Islet of Langerhans (tissue), 1 donor: ENCODE measurements around the gene STK40.

Experiments
- FAIRE-seq: peaks from one replicate; lab custom pipeline; 2011; peaks lifted over from hg19 to GRCh38; lab: Jason Lieb, UNC

Gene STK40

GRCh38 chr1:36309397-36309796 is 76.3 kb downstream of the STK40 start:
- FAIRE-seq, result no peak

DNA sequence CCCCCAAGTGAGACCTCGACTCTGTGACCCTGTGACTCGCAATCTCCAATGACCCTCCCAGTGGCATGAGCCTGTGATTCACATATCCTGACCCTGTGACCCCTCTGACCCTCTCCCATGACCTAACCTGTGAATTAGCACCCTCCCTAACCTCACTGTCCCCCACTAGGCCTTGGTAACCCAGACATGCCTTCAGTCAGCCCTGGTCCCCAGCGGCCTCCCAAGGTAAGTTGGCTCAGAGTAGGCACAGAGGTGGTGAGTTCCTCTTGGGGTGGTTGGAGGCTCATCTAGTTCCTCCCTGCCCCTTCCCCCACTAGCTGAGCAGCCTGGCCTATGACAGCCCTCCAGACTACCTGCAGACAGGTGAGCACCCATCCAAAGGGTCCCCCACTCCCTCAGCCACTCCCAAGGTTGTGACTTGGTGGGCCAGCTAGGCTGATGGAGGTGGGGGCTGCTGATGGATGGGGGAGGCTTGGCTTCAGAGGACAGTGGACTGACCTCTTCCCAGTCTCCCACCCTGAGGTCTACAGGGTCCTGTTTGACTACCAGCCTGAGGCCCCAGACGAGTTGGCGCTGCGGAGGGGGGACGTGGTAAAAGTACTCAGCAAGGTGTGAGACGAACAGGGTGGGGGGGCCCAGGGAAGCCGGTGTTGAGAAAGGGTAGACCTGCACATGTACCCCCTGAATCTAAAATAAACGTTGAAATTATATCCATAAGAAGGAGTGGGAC is 78.0 kb downstream of the STK40 start:
- FAIRE-seq, result no peak

DNA sequence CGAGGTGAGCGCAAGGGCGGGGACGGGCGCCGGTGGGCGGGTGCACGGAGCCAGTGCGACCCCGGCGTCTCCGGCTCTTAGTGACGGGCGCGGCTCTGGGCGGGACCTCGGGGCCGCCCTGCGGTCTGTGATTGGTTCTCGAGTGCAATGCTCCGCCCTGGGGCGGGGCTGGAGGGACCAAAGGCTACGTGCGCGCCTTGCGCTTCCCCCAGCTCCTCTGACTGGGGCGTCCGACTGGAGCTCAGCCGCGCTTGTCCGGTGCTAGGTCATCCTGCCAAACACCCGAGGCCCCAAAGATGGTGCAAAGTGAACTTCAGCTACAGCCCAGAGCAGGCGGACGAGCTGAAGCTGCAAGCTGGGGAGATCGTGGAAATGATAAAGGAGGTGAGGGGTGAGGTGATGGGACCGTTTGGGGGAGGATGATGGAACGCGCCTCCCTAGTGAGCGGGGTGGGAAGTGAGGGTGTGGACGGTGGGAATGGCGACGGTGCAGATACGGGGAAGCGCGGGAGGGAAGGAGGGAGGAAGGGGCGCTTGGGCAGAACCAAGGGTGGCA is 78.7 kb downstream of the STK40 start:
- no peak for FAIRE-seq

- FAIRE-seq, result no peak
Observed at GRCh38 chr1:36306210-36306901, 79.4 kb downstream of the STK40 start, which contains the start of gene SH3D21. Gene SH3D21, plus strand, starts transcription at chr1:36306368. Its CDS starts 53 bp downstream, at chr1:36306421.

DNA sequence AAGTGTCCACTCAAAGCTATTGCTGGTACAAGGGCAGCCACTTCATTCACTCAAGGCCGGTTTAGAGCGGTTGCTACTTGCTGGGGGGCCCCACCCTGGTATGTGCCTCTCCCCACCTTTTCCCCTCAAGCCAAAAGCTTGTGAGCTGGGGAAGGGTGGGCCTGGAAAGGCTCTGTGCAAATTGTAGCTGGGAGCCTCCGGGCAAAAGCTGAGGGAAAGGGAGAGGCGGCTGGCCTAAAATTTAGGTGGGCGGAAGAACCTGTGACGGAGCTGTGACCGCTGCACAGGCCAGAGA is 79.9 kb downstream of the STK40 start:
- FAIRE-seq, result no peak

GRCh38 chr1:36304970-36305914 is 80.5 kb downstream of the STK40 start:
- FAIRE-seq, result no peak

DNA sequence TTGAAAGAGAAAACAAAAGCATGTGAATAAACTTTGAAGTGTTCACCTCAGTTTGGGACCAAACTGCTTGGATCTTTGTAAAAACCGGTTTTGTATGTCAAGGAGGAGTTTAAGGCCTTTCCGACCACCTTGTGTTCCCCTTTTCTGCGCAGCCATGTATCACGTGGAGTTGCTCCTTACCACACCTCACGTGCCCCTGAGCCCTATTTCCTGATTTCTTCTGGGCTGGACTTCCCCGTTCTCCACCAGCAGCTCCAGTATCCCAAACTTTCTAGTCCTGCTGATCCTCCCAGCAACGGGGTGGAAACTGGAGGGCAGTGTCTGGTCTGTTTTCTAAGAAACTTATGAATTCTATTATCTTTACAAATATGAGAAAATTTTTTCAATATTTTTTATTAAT is 81.2 kb downstream of the STK40 start:
- no peak for FAIRE-seq

GRCh38 chr1:36303650-36304360 is 81.9 kb downstream of the STK40 start:
- no peak for FAIRE-seq

DNA sequence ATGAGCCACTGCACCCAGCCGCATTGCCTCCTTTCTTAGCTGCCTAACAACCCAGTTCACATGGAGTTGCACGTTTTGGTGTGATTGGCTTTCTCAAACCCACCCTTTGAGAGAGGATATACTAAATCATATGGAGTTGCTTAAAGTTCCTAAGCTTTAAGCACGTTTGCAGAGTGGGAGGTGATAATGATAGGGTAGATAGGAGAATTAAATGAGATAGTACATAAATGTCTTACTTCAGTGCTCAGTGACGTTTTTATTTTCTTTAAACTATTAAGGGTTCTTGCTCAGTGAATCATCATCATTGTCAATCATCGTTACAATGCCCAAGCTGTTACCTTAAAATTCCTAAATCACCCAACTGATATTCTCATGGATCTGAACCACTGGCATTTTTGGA is 82.5 kb downstream of the STK40 start:
- no peak for FAIRE-seq

- no peak for FAIRE-seq
Observed at GRCh38 chr1:36301220-36301619, 84.5 kb downstream of the STK40 start.

GRCh38 chr1:36300526-36300925 is 85.2 kb downstream of the STK40 start:
- FAIRE-seq, result no peak

DNA sequence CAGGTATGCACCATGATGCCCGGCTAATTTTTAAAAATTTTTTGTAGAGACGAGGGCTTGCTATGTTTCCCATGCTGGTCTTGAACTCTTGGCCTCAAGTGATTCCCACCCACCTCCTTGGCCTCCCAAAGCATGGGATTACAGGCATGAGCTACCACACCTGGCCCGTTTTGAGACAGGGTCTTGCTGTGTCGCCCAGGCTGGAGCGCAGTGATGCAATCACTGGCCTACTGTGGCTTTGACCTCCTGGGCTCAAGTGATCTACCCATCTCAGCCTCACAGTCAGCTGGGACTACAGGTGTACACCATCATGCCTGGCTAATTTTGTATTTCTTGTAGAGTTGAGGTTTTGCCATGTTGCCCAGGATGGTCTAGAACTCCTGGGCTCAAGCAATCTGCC is 87.1 kb downstream of the STK40 start:
- no peak for FAIRE-seq

DNA sequence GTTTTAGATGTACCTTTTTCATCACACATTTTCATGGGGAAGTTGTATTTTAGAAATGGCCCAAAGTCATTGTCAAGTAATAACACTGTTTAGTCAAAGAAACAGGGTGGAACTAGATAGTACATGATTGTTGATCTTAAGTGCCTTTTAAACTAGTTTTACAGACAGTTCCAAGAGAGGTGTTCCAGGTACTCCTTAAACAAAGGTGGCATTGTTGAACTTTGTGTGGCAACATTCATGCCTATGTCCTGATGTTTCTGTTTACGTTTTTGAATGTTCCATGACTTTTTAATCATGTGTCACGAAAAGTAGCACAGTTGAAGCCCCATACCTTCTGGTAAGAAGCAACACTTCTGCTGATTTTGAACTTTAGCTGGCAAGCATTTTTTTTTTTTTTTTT is 88.7 kb downstream of the STK40 start:
- FAIRE-seq, result no peak

DNA sequence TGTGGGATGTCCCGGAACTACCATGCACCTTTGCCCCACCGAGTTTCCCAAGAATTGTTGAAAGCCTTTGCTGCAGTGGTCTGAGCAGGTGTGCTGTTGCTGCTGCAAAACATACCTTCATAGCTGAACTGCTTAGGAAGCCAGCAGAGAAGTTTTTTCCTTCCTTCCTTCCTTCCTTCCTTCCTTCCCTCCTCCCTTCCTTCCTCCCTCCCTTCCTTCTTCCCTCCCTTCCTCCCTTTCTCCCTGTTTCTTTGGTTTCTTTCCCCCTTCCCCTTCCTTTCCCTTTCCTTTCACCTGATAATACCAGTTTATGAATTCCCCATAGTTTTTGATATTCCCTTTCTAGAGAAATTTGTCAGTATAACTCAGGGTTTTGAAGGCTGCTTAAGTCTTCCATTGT is 90.3 kb downstream of the STK40 start:
- FAIRE-seq, result no peak
